Stimulated activated CD4-positive, alpha-beta T cell treated with anti-CD3 and anti-CD28 coated beads, TNF-alpha, amount 100 ng/mL, for 24 hours (primary cell): ENCODE results near the gene HS6ST3.
"Not testable (repeated sequence)": the region's sequence is repeated elsewhere in the genome, so short reads cannot be mapped to it uniquely, and the experiment has no call there.

ENCODE experiments used
- DNase-seq, 3 experiments: peaks; one replicate each; pipeline ENCODE4 v3.0.0-alpha.2; 2020; ENCODE audit warnings: low read depth in 3 of 3

The HS6ST3 gene

DNA sequence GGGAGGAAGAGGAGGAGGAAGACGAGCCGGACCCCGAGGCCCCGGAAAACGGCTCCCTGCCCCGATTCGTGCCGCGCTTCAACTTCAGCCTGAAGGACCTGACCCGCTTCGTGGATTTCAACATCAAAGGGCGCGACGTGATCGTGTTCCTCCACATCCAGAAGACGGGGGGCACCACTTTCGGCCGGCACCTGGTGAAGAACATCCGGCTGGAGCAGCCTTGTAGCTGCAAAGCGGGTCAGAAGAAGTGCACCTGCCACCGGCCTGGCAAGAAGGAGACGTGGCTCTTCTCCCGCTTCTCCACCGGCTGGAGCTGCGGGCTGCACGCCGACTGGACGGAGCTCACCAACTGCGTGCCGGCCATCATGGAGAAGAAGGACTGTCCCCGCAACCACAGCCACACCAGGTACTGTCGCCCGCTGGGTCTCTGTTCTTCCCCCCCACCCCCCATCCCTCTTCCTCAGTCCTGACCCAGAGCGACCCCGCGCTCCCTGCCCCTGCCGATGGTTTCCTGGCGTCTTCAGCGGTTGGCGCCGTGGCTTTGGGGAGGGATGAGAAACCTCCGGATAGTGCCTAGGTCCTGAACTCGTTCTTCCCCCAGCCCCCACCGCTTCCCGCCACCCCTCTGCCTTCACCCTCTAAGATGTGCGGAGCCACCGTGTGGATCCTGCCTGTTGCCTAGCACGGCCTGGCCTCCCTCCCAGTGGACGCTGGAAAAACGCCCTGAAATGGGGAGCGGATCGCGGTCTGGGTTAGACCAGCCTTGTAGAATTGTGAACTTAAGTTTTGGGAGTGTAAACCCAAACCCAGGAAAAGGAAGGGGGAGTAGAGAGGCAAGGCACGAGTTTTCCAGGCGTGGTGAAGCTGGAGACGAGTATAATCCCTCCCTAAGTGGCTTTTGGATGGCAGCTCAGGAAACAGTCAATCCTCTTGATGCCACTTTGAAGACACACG lies 1.5 kb downstream of the HS6ST3 start:
- no peak for DNase-seq

DNA sequence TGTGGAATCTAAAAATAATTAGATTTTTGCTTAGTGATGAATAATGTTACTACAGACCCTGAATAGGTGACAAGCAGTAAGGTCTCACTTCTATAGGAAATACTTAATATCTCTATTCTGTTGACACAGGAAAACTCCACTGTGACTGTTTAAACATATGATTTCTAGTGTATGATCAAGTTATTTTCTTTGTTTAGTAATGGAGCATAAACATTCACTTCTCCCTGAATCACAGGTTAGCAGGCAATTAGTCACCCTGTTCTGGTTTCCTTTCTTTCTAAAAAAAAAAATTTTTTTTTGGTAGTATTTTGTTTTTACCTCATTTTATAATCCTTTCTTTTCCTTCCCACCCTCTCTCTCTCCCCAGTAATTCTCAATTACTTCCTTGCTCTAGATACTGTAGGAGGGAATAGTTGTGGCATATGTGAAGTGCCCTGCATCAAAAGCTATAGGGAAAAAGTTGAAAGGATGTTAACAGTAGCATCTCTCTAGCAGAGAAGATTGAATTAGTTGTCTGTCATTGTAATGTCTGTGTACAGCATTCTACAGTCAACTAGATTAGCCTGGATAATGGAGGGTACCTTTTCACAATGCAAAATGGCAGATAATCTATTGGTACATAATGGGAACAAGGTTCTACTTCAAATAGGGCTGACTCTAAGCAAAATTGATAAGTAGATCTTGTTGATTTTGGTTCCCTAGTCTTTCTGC lies 3.5 kb downstream of the HS6ST3 start:
- no peak for DNase-seq

DNA sequence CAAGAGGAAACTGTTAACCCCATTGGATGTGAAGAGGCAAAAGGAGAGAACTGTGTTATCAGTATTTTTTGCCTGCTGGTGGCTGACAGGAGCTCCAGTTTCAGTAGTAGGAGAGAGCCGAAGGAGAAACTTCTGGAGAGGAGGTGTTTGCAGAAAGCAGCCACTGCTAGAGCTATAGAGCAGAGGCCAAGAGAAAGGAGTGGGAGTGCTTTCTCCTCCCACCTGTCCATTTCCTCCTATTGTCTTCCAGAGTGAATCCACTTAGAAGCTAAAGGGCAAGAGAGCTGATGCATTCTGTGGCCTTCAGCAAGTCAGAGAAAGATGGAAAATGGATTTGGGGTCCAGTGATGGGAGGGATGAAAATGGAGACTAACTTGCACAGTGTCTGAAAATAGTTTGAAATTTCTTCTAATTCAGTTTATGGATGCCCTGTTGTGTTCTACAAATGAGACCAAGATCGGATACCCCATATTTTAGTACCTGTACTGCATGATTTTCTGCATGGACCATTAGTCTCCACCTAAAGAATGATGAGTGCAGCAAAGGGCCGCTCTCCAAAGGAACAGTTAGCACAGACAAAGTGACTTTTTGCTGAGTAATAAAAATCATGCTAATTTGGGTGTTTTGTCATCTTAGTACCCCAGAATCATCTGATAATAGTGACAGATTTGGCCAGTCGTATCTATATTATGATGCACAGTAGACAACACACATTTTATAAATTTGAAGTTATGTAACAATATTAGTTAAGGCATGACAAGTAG lies 10.7 kb downstream of the HS6ST3 start:
- no peak for DNase-seq

DNA sequence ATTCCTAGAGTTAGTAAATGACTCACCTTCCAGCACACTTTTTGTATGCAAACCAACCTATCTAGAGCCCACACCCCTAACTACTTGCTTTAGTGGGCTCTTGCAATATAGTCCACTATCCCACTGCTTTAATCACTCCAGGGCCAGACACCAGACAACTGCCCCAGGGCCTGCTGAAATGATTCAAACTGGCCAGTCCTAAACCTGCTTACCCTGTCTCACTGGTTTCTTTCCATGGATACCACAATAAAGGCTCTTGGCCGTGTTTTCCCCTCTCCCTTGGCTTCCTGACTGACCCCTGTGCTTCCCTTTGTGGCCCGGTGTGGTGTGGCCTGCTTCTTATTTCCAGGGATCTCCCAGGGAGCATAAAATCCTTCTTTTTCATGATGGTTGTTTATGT lies 14.6 kb downstream of the HS6ST3 start:
- no peak for DNase-seq

DNA sequence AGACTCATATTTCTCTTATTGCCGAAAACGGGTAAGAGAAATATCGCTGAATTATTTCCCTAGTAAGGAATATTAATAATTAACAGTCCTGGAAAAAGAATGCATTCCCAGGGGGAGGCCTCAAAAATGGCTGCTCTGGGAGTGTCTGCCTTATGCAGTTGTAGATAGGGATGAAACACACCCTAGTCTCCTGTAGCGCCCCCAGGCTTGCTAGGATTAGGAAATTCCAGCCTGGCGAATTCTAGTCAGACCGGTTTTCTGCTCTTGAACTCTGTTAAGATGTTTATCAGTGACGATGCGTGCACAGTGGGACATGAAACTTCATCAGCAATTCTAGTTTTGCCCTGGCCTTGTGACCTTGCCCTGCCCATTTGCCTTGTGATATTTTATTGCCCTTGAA lies 18.2 kb downstream of the HS6ST3 start:
- DNase-seq: not testable (repeated sequence)

DNA sequence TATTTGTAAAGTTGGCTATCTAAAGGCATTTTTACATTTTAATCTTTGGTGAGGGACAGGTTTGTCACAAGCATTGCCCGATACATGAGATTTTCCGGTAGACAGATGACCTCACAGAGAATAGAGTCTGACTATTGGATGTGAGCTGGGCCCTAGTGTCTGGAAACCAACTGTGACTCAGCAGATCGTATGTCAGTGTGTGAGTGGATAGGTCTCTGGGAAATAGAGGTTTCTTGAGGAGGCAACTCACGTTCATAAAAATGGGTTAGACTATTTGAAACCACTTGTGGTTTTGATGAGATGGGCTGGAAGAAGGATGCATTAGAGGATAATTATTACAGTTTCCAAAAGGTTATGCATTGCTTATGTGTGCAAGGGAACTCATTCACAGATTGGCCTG lies 19.2 kb downstream of the HS6ST3 start:
- no peak for DNase-seq

DNA sequence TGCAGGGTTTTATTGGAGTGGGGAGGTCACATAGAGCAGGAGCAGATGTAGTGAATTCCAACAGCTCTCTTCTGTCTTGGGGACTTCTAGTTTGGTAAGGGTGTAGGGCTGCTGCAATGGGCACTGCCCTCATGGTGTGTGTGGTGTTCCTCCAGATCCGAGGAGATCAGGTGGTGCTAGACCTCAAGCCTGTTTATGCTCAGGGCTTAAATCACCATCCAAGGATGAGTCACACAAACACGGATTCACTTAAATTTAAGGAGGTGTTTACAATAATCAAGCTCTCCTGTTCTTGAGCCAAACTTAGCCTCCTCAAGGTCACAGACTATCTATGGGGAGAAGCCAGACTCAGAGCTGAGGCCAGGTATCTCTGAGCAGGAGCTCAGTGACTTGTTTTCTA lies 23.0 kb downstream of the HS6ST3 start:
- no peak for DNase-seq

DNA sequence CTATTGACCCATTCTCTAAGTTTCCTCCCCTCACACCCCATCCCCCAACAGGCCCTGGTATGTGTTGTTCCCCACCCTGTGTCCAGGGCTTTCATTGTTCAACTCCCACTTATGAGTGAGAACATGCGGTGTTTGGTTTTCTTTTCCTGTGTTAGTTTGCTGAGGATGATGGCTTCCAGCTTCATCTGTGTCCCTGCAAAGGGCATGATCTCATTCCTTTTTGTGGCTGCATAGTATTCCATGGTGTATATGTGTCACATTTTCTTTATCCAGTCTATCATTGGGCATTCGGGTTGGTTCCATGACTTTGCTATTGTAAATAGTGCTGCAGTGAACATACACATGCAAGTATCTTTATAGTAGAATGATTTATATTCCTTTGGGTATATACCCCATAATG lies 25.5 kb downstream of the HS6ST3 start:
- not testable (repeated sequence) for DNase-seq

DNA sequence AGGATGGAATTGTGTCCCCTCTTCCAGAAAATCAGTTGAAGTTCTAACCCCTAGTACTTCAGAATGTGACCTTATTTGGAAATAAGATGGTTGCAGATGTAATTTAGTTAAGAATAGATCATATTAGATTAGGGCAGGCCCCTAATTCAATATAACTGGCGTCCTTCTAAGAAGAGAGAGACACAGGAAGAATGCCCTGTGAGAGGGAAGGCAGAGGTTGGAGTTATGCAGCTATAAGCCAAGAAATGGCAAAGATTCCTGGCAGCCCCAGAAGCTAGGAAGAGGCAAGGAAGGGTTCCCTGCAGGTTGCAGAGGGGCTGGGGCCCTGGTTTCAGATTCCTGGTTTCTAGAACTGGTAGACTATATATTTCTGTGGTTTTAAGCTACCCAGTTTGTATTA lies 30.0 kb downstream of the HS6ST3 start:
- no peak for DNase-seq

DNA sequence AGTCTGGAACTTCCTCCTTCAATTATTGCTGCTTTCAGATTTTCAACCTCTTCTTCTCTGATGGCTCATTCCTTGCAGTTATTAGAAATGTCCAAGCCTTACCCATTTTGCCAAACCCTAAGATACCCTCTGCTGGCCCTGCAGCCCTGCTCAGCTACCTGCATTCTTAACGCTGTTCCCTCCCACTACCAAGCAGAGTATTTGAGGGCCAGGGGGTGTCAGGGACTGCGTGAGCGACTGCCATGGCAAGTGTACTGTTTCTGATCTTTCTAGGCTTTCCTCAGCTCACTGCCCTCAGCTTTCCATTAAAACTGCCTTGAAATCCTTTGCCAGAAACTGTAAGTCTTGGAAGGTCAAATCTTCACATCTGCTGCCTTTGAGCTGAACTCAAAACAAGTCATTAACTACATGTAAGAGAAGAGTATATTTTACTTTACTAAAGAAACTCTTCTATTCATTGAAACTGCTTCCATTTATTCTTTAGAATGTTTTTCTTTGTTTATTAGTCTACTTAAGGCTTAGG lies 41.0 kb downstream of the HS6ST3 start:
- no peak for DNase-seq

DNA sequence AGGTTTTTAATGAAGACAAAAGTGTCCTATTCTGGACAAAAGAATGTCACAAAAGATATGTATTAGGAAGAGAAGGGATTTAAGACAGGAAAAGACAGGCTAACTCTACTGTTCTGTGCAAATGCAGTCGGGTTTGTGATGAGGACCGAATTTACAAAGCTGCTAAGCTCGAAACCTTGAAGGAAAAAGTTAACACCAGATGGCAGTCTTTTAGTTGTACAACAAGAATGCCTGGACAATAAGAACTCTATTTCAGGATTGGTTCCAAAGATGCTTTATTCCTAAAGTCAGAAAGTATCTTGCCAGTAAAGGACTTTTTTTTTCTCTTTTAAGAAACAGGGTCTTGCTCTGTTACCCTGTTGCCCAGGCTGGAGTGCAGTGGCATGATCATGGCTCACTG lies 51.1 kb downstream of the HS6ST3 start:
- DNase-seq: no peak

DNA sequence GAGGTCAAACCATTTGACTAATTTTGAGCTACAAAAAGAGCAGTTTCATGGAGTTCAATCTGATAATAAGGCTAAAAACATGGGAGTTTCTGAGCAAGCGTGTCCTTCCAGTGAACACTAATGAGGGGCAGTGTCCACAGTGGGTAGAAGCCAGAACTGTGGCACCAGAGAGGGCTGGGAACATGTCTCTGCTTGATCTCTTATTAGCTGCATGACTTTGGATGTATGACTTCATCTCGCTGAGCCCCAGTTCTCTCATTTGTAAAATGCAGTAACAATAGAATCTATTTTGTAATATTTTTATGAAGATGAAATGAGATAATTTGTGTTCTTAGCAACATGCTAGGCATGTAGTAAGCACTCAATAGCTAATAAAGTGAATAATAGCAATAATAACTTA lies 69.8 kb downstream of the HS6ST3 start:
- DNase-seq: no peak

DNA sequence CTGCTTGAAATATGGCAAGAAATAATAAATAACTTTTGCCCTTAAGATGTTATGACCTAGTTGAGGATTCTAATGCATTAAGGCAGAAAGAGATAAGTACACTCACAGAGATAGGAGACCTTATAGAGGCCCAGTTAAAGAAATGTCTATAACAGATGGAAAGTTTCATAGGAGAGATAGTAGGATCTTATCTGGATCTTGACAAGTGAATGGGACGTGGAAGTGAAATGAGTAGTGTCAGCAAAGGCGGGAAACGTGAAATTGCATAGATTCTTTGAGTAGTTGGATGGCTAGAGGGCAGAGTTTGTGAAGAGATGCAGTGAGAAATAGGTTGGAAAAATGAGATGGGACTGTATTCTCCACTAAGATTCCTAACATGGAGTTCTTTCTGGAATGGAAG lies 71.2 kb downstream of the HS6ST3 start:
- no peak for DNase-seq

DNA sequence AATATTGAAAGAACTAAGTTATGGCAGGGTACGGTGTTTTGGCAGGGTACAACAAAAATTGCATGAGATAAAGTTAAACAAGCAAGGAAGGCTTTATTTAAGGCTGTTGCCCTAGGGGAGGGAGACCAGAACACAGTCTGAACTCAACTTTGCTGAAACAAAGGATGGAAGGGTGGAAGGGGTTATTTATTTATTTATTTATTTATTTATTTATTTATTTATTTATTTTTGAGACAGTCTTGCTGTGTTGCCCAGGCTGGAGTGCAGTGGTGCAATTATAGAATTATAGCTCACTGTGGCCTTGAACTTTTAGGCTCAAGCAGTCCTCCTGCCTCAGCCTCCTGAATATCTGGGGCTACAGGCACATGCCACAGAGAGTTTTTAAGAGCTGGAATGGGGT lies 75.9 kb downstream of the HS6ST3 start:
- no peak for DNase-seq

DNA sequence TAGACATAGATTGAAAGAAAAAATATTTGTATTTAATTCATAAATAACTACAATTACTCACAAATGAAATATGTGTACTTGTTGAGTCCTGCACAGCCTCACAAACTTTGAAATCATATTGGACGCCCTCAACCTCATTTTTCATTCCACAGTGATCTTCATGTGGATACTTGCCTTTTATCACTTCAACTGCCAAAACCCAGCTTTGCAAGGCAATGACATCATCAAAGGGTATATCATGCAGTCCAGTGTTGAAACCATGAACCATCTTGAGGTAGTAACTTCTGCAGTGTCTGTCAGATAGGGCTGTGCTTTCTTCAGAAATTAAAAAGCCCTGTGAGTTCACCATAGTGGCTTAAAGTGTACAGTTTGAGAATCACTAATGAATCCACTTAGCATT lies 82.2 kb downstream of the HS6ST3 start:
- DNase-seq: no peak

DNA sequence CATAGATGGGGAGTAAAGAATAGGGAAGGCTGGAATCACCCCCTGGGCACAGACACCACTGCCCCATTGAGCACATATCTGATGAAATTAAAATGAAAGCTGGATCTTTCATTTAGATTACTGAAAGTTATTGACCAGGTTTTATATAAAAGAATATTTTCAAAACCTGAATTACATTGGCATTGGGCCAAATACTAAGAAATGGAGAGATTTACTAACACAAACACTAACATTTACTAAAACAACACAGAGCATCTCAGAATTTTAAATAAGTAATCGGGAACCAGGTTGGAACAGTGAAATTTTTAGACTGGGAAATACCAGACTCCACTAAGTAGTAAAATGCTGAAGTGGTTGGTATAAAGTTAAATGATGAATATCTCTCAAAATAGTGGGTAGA lies 88.9 kb downstream of the HS6ST3 start:
- DNase-seq: no peak

DNA sequence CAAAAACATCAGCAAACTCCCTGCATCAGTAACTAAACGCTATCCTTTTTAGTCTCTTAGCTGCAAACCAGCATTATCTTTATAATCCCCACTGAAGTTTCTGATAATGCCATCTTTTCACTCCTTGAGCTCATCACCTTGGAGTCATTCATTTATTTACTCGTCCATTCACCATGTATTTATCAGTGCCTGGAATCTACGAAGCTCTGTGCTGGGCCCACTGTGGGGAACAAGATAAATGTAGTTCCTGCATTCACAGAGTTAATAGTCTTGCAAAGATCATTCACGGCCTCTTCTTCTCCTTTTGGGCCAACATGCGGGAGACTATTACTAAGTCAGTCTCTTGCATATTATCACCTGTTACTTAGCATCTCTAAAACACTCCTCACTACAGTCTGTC lies 89.4 kb downstream of the HS6ST3 start:
- DNase-seq: no peak

DNA sequence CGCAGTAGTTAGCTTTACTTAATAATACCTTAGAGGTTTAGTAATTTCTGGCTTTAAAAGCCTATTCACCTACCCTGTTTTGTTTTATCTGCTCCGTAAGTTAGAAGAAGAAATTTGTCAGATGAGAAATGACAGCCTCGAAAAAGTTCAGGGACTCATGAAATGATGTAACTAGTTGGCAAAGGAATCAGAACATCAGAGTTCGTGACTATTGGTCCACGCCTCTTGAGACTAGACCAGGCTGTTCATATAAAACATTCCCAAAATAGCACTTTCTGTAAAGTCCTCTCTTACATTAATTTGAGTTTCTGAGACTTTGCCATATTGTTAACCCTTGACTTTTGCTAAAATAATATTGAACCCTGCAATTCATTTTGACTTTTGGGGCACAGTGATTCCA lies 92.0 kb downstream of the HS6ST3 start:
- no peak for DNase-seq

DNA sequence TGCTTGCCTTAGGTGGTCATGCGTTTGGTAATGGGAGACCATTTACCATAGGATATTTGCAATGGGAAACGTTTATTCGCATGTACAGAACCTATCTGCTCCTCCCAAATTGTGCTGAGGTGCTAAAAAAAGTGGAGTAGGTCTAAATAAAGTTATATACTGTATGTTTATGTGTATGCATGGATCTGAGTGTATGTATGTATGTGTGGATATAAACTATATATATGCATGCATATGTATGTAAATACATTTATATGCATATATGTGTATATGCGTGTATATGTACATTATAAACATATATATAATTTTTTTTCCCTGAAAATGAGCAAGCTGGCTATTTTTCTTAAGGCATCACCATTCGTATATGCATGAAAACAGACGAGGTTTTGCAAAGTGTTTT lies 95.9 kb downstream of the HS6ST3 start:
- DNase-seq: no peak

DNA sequence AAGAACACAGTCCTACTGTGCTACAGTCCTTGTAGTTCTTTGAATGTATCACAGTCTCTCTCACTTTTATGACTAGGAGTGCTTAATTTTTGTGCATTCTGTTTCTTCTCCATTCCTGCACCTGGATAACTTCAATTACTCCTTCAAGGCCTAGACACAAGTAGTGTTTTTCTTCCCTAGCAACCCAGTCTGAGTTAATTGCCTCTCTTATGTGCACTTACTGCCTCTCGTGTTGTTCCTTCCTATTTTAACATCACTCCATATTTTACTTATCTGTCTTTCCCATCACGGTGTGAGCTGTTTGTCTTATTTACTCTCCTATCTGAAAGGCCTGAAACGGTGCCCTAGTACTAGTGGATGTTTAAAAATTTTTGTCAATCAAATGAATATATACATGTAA lies 101.5 kb downstream of the HS6ST3 start:
- no peak for DNase-seq

DNA sequence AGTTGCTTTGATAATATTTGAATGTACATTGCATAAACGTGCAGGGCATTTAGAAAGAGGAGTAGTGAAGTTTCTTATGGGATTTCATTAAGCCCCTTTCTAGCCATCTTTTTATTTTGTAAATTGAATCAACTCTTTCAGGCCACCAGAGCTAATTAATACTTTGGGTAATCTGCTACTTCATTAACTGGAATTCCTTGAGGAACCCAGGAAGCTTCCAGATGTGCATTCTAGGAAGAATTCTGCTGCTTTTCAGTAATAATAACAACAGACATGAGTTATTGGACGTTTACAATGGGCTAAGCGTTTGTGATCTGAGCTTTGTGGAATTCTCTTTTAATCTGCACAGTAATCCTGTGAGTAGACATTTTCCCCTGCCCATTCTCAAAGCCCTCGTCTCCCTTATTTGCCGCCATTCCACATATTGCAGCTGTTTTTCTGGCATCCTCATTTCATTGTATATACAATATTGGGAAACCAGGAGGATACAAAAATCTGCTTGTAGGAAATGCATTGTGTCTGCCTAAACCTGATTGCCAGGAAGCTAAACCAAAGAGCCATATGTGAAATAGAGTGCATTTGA lies 103.9 kb downstream of the HS6ST3 start:
- DNase-seq: no peak

DNA sequence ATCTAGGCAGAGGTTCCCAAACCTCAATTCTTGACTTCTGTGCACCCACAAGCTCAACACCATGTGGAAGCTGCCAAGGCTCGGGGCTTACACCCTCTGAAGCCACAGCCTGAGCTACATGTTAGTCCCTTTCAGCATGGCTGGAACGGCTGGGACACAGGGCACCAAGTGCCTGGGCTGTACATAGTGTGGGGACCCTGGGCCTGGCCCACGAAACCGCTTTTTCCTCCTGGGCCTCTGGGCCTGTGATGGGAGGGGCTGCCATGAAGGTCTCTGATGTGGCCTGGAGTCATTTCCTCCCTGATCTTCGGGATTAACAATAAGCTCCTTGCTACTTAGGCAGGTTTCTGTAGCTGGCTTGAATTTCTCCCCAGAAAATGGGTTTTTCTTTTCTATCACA lies 108.1 kb downstream of the HS6ST3 start:
- no peak for DNase-seq
